Esophagus squamous epithelium (tissue), 5 donors: Measurements from ENCODE around the gene TMEM151A. TPM values are rescaled to one million over a fixed set of nuclear protein-coding genes. Genes with fewer than 3 reads are reported as not detected.
A peak's percentile ranks its signal among the peaks of the same experiment; 100 is the strongest.

Experiments used
- DNase-seq: peaks from one replicate; lab custom pipeline; 2025; lab: John Stamatoyannopoulos, UW
- H3K27ac ChIP-seq, 4 donors: fragments of 200-600 bp; sonication (generic); one replicate each; pipeline ENCODE4 v1.5.1; 2016 to 2019; ENCODE audit warnings: mild to moderate bottlenecking in 1 of 4
- H3K27me3 ChIP-seq, 4 donors: fragments of 200-600 bp; sonication (generic); 1 replicate in 3 of 4; 2 replicates in 1 of 4; pipeline versions ENCODE4 v1.5.1 to v1.6.0; 2017 to 2021; ENCODE audit warnings: antibody characterized with exemption in 1 of 4
- H3K36me3 ChIP-seq, 3 donors: fragments of 200-600 bp; sonication (generic); one replicate each; pipeline ENCODE4 v1.5.1; 2016 to 2019
- H3K4me1 ChIP-seq, 3 donors: fragments of 200-600 bp; sonication (generic); one replicate each; pipeline ENCODE4 v1.5.1; 2017 to 2019
- H3K4me3 ChIP-seq, 4 donors: fragments of 200-600 bp; sonication (generic); 1 replicate in 3 of 4; 2 replicates in 1 of 4; pipeline ENCODE4 v1.5.1; 2016 to 2019; ENCODE audit warnings: mild to moderate bottlenecking in 2 of 4, moderate library complexity in 1 of 4
- H3K9me3 ChIP-seq, 3 donors: fragments of 200-600 bp; sonication (generic); one replicate each; pipeline ENCODE4 v1.5.1; 2016 to 2019
- CTCF ChIP-seq, 6 experiments: fragments of 450-650 bp in 4 of 6; fragments of 200-600 bp in 2 of 6; sonication (generic) in 2 of 6; IDR thresholded peaks; one replicate each; pipeline ENCODE4 v1.5.1; 2016 to 2019; ENCODE audit warnings: antibody characterized with exemption in 6 of 6, mild to moderate bottlenecking in 4 of 6, moderate library complexity in 4 of 6
- POLR2A ChIP-seq, 4 donors: fragments of 450-650 bp; IDR thresholded peaks; one replicate each; pipeline ENCODE4 v1.6.1; 2017; ENCODE audit warnings: antibody characterized with exemption in 4 of 4, mild to moderate bottlenecking in 4 of 4, moderate library complexity in 3 of 4
- WGBS, 2 donors: methylation state at CpG; one replicate each; pipeline ENCODE4 v1.1.5; 2018; 5-methylcytosine and 5-hydroxymethylcytosine counted together
- intact Hi-C: fragments of 100-400 bp; cut with DNase I; formaldehyde crosslinking; loops from one replicate; pipeline ENCODE4 v1.15.0; 2022
- total RNA-seq, 4 donors: library from RNA; depleted of rRNA; stranded (reverse); fragments of >200 nt; gene quantifications; one replicate each; pipeline ENCODE4 v1.1.0, GENCODE V29; 2016
- donor health status: DM: yes; HTN: yes; CAD: no.

Gene TMEM151A
- total RNA-seq, 4 donors from 2014 or later = not detected

GRCh38 chr11:66324664-66325063, 33.0 kb downstream of the TMEM151A start:
- DNase-seq = no peak
- TF ChIP-seq POLR2A (IDR thresholded peaks at IDR 0.05) = no peak
- TF ChIP-seq CTCF (IDR thresholded peaks at IDR 0.05) = no peak
- 55% methylated on average over 8 of the region's 10 CpGs; no CpG with 5 or more reads in 1 of the 2 donors for WGBS, 2 donors
- peaks cover 24 to 55% (median 29%) of the 10 kb centered on the region in 3 donors for H3K4me1 ChIP-seq
- no peaks in the 10 kb centered on the region for H3K9me3 ChIP-seq
- H3K36me3 ChIP-seq = no peaks in the 10 kb centered on the region
- H3K27ac ChIP-seq = peak overlapping the region in 2 of 4 donors; percentile 82 to 88
- no peak overlapping the region for H3K4me3 ChIP-seq
- intact Hi-C loops = no loop called here
- H3K27me3 ChIP-seq = no peaks in the 10 kb centered on the region

- no peak overlapping the region for H3K4me3 ChIP-seq
- intact Hi-C loops = no loop called here
- 72% methylated on average over 6 of the region's 8 CpGs; no CpG with 5 or more reads in 1 of the 2 donors for WGBS, 2 donors
- no peaks in the 10 kb centered on the region for H3K36me3 ChIP-seq
- TF ChIP-seq POLR2A (IDR thresholded peaks at IDR 0.05) (no peak), CTCF (IDR thresholded peaks at IDR 0.05) (no peak)
- no peaks in the 10 kb centered on the region for H3K9me3 ChIP-seq
- no peaks in the 10 kb centered on the region for H3K27me3 ChIP-seq
- no peak for DNase-seq
- peak overlapping the region in 3 of 4 donors; percentile 49 to 88 (median 82) for H3K27ac ChIP-seq
- H3K4me1 ChIP-seq = peaks cover 24 to 55% (median 29%) of the 10 kb centered on the region in 3 donors
Observed at GRCh38 chr11:66325263-66325671, 33.6 kb downstream of the TMEM151A start.

- no peak overlapping the region for H3K4me3 ChIP-seq
- intact Hi-C loops = no loop called here
- no peaks in the 10 kb centered on the region for H3K9me3 ChIP-seq
- DNase-seq = no peak
- peaks cover 24 to 54% (median 29%) of the 10 kb centered on the region in 3 donors for H3K4me1 ChIP-seq
- H3K36me3 ChIP-seq = peaks cover 0 to 8% (median 0%) of the 10 kb centered on the region in 3 donors
- no peaks in the 10 kb centered on the region for H3K27me3 ChIP-seq
- no peak for TF ChIP-seq CTCF (IDR thresholded peaks at IDR 0.05)
- TF ChIP-seq POLR2A (IDR thresholded peaks at IDR 0.05) = no peak
- WGBS, 2 donors = 38 to 40% methylated on average over 1 to 12 of the region's 21 CpGs
- H3K27ac ChIP-seq = peak overlapping the region; percentile 49 to 88 (median 72)
Observed at GRCh38 chr11:66326261-66327111, 34.8 kb downstream of the TMEM151A start.

GRCh38 chr11:66327171-66328030, 35.7 kb downstream of the TMEM151A start:
- Histone ChIP-seq H3K27me3 (no peaks in the 10 kb centered on the region), H3K4me1 (peaks cover 24 to 49% (median 29%) of the 10 kb centered on the region in 3 donors), H3K36me3 (peaks cover 1 to 17% (median 5%) of the 10 kb centered on the region in 3 donors), H3K9me3 (no peaks in the 10 kb centered on the region), H3K27ac (peak overlapping the region; percentile 49 to 88 (median 72)), H3K4me3 (no peak overlapping the region)
- 42 to 47% methylated on average over 2 to 3 of the region's 10 CpGs for WGBS, 2 donors
- no peak for TF ChIP-seq CTCF (IDR thresholded peaks at IDR 0.05)
- TF ChIP-seq POLR2A (IDR thresholded peaks at IDR 0.05) = no peak
- intact Hi-C loops = no loop called here
- no peak for DNase-seq
